SIG-M5 (cell line): Measurements from ENCODE around the gene ANKRD61.
"Not testable (repeated sequence)": the region's sequence is repeated elsewhere in the genome, so short reads cannot be mapped to it uniquely, and the experiment has no call there.

ENCODE experiments used
- DNase-seq: peaks from one replicate; lab custom pipeline; 2025; lab: John Stamatoyannopoulos, UW

ANKRD61 gene

DNA sequence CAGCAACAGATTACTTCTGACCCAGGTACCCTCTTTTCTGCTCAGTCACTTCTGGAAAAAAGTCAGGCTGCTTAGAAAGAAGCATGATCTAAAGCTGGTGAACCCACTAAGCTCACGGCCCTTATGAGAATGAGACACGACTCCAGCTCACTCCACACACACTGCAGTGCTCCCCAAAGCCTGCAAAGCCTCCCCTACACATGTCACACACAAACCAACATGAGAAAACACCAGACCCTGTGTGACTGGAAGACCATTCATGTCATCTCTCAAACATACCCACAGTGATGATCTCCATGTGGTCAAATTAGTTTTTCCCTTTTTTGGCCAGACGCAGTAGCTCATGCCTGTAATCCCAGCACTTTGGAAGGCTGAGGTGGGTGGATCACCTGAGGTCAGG is 391 bp downstream of the ANKRD61 start:
- DNase-seq = no peak

DNA sequence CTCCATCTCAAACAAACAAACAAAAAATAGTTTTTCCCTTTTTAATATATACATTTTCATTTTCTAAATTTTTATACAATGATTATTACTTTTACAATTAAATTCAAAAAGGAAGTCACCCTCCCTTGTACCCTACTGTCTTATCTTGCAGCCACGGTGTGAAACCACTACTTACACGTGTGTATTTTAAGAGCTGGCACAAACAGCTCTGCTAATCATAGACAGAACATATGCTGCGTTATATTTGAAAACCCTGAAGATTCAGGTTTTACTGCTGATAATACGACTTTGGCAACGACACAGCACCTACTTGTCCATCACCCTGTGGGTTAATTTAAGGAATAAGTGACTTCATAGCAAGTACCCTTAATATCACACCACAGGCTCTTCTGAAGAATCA is 991 bp downstream of the ANKRD61 start:
- DNase-seq = no peak

DNA sequence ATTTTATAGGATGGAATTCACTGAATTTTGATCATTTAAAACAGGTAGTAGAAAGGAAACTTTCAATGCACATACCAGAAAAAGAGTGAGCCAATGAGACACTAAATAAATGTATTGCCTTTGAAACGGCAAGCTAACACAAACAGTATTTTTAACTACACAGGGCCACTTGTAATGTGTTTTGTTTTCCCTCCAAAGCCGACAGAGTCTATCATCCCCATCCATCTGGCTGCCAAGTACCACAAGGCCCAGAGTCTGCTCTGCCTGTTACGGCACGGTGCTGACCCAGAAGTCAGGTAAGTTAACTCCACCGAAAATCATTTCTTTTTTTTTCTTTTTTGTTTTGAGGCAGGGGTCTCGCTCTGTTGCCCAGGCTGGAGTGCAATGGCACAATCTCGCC is 1.5 kb downstream of the ANKRD61 start:
- no peak for DNase-seq

DNA sequence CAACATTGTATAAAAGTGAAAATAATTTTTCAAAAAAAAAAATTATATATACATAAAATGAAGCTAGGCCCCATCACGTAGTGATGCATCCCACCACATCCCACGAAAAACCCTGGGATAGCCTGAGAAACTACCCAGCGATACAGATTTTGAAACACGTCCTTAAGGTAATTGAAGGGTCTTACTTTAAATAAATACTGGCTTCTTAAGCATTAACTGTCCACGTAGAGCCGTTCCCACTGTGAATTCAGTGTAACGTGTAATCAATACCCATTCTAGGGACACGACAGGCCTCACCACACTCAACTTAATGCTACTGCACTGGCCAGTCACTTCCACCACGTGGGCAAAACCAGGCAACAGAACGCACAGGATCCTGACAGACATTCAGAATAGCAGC is 4.0 kb downstream of the ANKRD61 start:
- DNase-seq = no peak

DNA sequence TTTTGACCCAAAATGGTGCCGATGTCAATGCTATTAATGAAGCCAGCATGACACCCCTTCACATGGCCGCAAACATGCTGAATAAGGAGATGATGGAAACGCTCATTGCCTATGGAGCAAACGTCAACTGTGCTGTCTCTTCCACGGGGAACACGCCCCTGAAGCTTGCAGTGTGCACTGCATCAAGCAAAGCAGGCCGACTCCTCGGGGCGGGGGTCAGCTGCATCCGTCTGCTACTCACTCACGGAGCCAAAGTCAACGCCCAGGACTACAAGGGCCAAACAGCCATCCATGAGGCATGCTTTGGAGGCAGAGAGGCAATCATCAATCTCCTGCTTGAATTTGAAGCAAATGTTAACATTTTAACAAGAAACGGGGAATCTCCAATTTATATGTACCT is 4.5 kb downstream of the ANKRD61 start:
- no peak for DNase-seq

DNA sequence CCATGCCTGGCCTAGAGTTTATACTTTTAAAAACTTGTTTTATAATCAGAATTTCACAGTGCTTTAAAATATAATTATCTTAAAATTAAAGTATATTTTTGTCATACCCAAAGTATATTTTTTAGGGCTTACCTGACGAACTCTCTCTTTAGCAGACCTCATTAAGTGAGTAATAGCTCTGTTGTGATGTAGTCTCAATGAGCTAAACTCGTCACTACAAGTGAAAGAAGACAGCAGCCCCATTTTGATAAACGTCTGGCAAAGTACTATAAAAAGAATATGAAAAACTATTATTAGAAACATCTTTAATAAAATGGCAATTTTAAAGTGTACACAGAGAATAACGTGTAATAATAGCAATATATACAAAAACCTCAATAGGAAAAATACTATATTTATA is 18.6 kb downstream of the ANKRD61 start:
- no peak for DNase-seq

DNA sequence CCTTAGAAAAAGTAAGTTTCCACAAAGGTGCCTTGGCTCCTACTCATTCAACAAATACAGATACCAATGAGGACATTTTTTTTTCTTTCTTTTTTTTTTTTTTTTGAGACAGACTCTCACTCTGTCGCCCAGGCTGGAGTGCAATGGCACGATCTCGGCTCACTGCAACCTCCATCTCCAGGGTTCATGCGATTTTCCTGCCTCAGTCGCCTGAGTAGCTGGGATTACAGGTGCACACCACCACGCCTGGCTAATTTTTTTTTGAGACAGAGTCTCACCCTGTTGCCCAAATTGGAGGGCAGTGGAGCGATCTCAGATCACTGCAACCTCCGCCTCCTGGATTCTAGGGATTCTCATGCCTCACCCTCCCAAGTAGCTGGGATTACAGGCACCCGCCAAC is 20.0 kb downstream of the ANKRD61 start:
- not testable (repeated sequence) for DNase-seq

DNA sequence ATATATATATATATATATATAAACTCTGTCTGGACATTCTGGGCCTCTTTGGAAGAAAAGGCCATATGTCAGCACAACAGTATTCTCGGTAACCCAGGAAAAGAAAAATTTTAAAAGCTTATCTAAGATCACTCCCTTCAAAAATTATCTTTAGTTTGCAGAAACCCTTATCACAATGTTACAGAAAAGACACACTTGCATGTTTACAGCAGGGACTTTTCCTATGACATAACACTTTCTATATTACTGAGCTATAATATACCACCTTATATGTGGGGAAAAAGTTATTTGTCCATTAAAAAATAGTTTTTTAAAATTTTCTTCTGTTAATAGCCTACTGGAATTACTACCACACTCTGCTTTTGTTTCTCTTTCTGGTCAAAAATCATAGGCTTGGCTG is 25.4 kb downstream of the ANKRD61 start:
- DNase-seq = no peak

DNA sequence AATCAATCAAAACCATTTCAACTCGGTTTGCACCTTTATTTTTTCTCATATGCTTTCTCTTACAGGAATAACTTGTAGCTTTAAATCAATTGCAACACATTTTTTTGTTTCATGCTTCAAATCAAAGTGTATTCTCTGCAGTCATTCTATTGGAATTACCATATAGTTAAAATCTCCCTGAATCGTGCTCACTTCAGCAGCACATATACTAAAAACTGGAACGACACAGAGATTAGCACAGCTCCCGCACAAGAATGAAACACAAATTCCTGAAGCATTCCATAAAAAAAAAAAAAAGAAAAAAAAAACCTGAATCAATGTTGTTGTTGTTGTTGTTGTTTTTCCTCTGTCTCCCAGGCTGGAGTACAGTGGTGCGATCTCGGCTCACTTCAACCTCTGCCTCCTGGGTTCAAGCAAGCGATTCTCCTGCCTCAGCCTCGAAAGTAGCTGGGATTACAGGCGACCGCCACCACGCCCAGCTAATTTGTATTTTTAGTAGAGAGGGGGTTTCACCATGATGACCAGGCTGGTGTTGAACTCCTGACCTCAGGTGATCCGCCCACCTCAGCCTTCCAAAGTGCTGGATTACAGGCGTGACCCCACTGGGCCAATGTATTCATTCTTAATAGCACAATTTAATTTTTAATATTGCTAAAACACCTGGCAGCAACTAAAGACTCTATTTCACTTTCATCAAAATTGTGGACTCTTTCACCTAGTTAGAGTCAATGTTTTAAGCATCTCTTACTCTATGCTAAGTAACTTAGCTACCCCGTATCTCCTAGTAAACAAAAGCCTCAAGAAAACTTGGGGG is 26.3 kb downstream of the ANKRD61 start:
- DNase-seq = no peak

DNA sequence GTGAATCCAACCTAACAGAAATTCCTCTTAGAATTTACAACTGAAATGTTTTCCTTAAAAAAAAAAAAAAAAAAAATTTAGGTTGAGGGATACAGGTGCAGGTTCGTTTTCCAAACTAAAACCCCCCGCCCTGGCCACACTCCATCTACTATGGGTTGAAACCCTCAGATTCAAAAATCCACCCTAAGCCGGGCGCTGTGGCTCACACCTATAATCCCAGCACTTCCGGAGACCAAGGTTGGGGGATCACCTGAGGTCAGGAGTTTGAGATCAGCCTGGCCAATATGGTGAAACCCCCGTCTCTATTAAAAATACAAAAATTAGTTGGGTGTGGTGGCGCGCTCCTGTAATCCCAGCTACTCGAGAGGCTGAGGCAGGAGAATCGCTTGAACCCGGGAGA is 28.8 kb downstream of the ANKRD61 start:
- DNase-seq = not testable (repeated sequence)

DNA sequence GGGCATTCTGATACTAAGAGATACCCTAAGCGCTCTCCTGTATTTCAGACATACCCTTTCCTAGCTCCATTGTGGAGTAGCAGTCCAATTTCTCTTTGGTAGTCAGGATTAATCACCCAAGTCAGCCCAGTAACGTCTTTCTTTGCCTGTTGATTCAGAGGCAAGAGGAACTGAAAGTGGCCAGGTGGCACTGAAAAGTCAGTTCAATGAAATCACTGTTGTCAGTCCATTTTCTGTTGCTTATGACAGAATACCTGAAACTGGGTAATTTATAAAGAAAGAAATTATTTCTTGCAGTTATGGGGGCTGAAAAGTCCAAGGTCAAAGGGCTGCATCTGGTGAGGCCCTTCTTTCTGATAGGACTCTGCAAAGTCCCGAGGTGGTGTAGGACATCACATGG is 40.2 kb downstream of the ANKRD61 start:
- DNase-seq = no peak

DNA sequence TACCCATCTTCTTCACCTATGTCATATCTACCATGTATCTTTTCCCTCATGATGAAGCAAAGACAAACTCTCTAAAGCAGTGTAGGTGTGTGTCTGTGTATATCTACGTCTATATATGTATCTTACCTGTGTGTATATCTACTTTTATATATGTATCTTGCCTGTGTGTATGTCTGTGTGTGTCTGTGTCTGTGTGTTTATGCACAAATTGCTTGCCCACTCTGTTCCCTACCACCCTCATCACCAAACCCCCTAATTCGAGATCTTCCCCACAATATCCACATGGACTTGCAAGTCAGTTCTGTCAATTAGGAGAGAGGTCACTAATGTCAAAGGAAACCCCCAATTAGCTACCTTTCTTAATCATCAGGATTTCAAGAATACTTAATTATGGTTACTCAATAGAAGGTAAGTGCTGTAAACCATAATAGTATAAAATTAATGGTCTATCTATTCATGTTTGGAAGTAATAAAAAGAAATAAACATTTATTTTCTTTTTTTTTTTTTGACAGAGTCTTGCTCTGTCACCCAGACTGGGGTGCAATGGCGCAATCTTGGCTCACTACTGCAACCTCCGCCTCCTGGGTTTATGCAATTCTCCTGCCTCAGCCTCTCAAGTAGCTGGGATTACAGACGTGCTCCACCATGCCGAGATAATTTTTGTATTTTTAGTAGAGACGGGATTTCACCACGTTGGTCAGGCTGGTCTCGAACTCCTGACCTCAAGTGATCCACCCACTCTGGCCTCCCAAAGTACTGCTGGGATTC is 43.6 kb downstream of the ANKRD61 start:
- DNase-seq = no peak

DNA sequence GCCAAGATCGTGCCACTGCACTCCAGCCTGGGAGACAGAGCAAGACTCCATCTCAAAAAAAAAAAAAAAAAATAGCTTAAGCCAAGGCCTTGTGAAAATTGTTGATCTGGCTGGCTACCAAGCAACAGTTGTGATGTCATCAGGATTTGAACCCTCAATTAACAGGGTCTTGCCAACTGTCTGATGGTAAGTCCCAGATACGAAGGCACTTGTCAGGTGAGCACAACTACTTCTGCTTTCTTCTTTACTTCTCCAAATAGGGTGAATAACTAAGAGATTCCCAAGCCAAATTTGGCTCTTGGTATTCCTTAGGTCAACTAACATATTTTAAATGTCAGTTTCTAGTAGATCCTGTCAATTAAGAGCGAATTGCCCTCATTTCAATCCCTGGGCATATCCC is 47.4 kb downstream of the ANKRD61 start:
- no peak for DNase-seq

DNA sequence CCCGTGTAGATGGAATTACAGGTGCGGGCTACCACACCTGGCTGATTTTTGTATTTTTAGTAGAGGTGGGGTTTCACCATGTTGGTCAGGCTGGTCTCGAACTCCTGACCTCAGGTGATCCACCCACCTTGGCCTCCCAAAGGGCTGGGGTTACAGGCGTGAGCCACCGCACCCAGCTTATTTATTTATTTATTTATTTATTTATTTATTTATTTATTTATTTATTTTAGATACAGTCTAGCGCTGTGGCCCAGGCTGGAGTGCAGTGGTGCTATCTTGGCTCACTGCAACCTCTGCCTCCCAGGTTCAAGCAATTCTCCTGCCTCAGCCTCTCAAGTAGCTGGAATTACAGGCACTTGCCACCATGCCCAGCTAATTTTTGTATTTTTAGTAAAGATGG is 51.9 kb downstream of the ANKRD61 start:
- not testable (repeated sequence) for DNase-seq
